Subcutaneous adipose tissue (tissue), 4 donors: ENCODE results near the gene TYMS. TPM values are rescaled to one million over a fixed set of nuclear protein-coding genes. Genes with fewer than 3 reads are reported as not detected.

Experiments
- CTCF ChIP-seq: fragments of 450-650 bp; IDR thresholded peaks from one replicate; pipeline ENCODE4 v1.5.1; 2016; ENCODE audit warnings: low read depth, mild to moderate bottlenecking, control low read depth, antibody characterized with exemption, moderate library complexity
- total RNA-seq, 4 donors: library from RNA; depleted of rRNA; stranded (reverse); fragments of >200 nt; gene quantifications; one replicate each; pipeline ENCODE4 v1.1.0, GENCODE V29; 2016

The TYMS gene
- 10 to 100 TPM in 1 of 4 donors, 1 to 10 TPM in 2, not detected in 1; 3.3 to 10.2 (median 4.3) TPM for total RNA-seq

GRCh38 chr18:657311-658000 is at the start of gene TYMS:
TYMS (plus strand) TSS chr18:657653; CDS start chr18:657743, 90 bp downstream.
- TF ChIP-seq CTCF: no peak

- no peak for TF ChIP-seq CTCF
These were observed 49.5 kb upstream of the TYMS start for GRCh38 chr18:607930-608329.

DNA sequence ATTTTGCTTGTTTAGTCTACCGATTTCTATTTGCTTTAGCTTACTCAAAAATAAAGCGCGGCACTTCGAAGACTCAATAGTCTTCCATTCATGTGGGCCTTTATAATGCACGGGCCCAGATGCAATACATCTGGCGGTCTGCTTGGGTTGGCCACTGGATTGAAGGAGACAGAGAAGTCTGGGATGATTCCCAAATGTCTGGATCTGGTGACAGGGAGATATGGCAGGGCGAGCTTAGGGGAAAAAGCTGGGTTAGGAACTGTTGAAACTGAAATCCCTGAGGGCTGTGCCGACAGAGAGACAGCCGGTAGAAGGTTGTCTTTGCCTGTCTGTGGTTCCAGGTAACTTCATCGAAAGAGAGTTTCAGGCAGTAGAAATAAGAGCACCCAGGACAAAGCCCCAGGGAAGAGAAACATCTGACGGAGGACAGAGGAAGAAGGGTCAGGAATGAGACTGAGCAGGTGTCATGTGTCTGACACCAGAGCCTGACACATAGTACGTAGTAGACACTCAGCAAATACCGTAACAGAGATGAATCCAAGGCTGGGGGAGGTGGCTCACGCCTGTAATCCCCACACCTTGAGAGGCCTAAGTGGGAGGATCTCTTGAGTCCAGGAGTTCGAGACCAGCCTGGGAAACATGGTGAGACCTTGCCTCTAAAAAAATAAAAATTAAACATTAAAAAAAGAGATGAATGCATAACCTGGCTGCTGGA is 47.1 kb upstream of the TYMS start:
- no peak for TF ChIP-seq CTCF

DNA sequence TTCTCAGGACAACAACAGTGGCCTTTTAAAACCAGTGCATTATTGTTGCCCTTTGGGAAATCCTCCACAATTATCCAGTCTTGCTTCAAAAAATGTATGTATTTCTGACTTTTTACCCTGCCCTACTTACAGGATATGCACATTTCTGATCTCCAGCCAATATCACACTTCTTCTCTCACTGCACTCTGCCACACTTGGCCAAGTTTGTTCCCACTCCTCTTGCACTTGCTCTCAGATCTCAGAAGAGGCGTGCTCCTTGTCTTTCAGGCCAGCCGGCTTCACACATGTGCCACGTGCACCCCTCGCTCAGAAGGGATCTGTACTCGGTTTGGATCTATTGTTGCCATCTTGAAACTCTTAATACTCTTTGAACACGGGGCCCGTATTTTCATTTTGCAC is 45.3 kb upstream of the TYMS start:
- no peak for TF ChIP-seq CTCF

DNA sequence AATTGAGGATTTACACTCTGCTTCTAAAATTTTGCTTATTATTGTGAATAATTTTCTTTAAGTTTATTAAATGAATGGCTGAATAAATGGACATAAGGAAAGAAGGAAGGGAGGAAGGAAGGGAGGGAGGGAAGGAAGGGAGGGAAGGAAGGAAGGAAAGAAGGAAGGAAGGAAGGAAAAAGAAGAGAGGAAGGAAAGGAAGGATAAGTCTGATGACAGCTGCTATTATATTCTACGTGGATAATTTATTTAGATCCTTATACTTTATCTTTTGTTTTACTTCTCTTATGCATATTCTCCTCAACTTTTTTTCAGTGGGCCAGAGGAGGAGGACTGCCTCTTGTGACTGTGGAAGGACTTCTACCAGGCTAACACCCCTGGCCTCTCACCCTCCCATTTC is 43.3 kb upstream of the TYMS start:
- no peak for TF ChIP-seq CTCF

- TF ChIP-seq CTCF: no peak
These were observed 42.3 kb upstream of the TYMS start for GRCh38 chr18:615092-615521.

GRCh38 chr18:615773-616172 is 41.7 kb upstream of the TYMS start:
- no peak for TF ChIP-seq CTCF
